Measurements from ENCODE around the gene SLC35G4.
"Not testable (repeated sequence)": the region's sequence is repeated elsewhere in the genome, so short reads cannot be mapped to it uniquely, and the experiment has no call there.

The SLC35G4 gene

DNA sequence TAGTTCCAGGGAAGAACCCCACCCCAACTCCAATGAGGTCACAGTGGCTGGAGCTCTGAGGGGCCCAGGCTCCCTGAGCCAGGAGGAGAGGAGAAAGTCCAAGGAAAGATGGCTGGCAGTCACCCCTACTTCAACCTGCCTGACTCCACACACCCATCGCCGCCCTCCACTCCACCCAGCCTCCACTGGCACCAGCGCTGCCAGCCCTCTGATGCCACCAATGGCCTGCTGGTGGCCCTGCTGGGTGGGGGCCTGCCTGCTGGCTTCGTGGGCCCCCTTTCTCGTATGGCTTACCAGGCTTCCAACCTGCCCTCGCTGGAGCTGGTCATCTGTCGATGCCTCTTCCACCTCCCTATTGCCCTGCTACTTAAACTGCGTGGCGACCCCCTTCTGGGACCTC is at the start of gene SLC35G4:
SLC35G4 (plus strand) TSS at position 109 of the 400 bp plus-strand sequence; CDS start at position 109, 0 bp downstream.
- intact Hi-C loops (cut with DNase I); DNase-seq: not testable (repeated sequence)

DNA sequence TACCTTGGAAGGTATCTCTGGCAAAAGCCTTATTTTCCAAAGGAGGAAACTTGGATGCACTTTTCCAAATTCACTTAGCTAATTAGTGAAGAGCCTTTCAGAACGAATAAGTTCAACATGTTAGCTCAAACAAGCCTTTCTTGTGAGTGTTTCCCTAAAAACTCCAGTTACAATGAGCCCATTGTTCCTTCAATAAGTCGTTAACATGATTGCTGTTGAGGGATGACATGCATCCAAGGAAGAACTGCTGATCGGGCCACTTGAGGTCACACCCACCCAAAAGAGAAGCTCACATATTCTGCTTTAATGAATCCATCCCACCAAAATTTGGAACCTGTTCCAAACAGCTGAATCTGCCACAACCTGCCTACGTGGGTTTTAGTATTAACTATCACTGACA is 48.1 kb upstream of the SLC35G4 start:
- intact Hi-C loops (cut with DNase I), result no loop called here
- no peak for DNase-seq

GRCh38 chr18:11565716-11566115 is 43.7 kb upstream of the SLC35G4 start:
- intact Hi-C loops (cut with DNase I), result no loop called here
- DNase-seq, result no peak

DNA sequence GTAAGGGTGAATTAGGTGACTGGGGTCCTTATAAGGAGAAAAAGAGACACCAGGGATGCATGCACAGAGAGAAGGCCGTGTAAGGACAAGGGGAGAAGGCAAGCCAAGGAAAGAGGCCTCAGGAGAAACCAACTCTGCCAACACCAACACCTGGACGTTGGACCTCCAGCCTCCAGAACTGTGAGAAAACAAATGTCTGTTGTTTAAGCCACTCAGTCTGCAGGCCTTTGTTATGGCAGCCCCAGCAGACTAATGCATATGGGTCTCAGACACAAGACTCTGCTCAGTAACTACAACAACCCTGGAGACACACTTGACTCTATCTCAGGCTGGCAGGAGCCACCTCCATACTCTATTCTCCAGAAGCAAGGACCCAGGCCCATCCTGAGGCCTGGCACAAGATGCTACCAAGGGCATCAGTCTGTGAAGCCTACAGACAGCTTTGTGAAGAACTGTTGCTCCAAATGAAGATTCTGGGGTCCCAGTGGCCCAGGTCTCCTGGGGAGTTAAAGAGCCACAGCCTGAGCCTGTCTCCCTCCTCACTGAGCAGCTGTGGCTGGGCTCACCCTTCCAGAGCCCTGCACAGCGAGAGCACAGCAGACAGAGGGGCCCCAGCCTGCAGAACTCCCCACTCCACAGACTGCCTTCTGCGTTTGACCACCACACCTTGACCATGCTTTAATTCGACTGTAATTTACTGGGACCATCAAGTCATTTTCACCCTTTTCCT is 43.0 kb upstream of the SLC35G4 start:
- intact Hi-C loops (cut with DNase I), result no loop called here
- DNase-seq, result no peak

GRCh38 chr18:11567396-11567795 is 42.0 kb upstream of the SLC35G4 start:
- intact Hi-C loops (cut with DNase I), result no loop called here
- DNase-seq, result no peak

DNA sequence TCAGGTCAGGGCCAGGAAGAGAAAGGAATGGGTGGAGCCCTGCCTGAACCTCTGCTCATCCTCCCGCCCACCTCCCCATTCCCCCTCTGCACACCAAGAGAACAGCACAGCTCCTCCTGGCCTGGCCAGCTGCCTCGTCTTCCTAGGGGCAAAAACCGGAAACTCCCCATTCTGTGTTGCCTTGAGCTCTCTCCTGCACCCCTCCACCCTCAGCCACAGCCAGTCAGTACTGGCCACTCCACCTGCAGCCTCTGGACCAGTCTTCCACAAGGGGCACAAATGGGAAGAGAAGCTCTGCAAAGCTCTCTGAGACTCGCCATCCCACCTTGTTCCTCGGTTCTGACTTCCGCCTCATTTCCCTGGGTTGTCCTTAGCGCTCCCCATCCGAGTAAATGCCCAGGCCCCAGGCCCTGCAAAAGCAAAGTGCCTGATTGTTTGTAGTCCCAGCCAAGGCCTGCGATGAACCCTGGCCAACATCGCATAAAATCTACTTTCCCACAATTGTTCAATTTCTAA is 39.3 kb upstream of the SLC35G4 start:
- intact Hi-C loops (cut with DNase I), result no loop called here
- no peak for DNase-seq

DNA sequence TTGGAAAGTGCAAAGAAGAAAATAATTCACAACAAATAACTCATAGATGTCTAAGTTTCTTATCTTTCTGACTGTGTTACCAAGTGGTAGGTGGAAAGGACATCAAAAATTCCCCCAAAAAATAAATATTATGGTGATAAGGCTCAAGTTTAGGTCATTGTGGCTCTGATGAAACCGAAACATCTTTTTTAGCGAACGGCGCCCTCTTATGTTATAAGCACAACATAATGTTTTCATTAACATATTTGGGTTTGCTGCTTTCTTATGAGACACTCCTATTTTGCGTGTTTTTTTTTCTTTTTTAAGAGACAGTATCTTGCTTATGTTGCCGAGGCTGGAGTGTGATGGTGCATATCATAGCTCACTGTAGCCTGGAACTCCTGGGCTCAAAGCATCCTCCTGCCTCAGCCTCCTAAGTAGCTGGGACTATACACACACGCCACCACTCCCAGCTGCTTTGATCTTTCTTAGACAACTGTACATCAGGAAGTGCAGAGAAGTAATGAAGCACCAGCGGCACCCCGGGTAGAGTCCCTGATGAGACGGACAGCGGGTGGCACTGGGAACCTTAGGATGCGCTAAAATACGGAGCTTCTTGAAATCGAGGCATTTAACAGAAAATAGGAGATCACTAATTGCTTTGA is 38.5 kb upstream of the SLC35G4 start:
- DNase-seq, result peak in 1 of 42 donors; percentile 22
- intact Hi-C loops (cut with DNase I), result no loop called here

DNA sequence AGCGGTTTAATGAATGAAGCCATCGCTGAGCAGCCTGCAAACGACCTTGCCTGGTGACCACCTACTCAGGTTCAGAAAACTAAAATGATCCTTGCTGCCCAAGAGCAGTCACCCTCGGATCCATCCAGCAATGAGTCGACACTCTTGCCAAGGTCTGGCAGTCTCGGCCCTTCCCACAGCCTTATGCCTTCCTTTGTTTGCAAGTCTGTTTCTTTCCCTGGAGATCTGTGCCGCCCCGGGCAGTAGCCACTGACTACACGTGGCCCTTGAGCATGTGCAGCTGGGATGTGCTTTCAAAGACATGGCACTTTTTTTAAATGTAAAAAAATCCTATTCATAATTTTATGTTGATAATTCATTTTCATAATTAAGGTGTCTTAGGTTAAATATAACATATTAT is 37.2 kb upstream of the SLC35G4 start:
- peak in 1 of 42 donors; percentile 38 for DNase-seq
- intact Hi-C loops (cut with DNase I), result no loop called here

GRCh38 chr18:11574545-11574944 is 34.9 kb upstream of the SLC35G4 start:
- intact Hi-C loops (cut with DNase I), result no loop called here

GRCh38 chr18:11577271-11578112 is 31.9 kb upstream of the SLC35G4 start:
- intact Hi-C loops (cut with DNase I), result no loop called here
- peak in 28 of 42 donors; percentile 7 to 84 (median 42) for DNase-seq

More at GRCh38 chr18:11574545-11574944, 34.9 kb upstream of the SLC35G4 start:
- DNase-seq, result no peak

DNA sequence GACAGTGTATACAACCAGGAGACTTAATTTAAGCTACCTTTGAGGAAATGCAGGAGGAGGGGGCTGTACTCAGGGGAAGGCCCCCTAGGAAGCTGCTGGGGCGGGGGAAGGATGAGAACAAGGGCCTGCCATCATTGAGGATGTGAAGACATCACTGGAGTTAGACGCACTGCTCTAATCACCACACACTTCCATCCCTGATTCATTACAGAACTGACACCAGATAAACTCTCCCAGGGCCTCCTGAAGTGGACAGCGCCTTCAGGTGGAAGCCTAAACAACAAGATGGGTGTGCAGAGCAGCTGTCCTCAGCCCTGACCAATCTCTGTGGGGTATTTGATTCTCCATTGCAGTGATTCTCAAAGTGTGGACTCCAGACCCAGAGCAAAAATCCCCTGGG is 30.6 kb upstream of the SLC35G4 start:
- intact Hi-C loops (cut with DNase I), result no loop called here
- DNase-seq, result no peak

DNA sequence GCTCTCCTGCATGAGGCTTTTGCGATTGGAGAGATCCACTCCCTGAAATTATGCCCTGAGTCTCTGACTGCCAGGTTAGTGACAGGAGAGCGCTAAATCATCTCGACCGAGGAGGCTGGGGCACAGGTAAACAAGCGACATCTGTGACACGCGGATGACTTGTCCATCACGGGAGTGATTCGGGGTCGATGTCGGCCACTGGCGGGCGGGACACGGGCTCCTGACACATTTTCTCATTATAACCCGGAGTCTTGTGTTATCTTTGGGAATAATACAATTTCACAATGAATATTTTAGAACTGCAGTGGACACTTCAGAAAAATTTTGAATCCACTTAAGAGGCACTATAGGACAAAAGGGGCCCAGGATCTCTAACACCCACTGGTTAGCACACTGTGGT is 29.5 kb upstream of the SLC35G4 start:
- intact Hi-C loops (cut with DNase I), result no loop called here
- DNase-seq, result no peak

GRCh38 chr18:11581286-11581685 is 28.1 kb upstream of the SLC35G4 start:
- intact Hi-C loops (cut with DNase I), result no loop called here
- DNase-seq, result no peak

DNA sequence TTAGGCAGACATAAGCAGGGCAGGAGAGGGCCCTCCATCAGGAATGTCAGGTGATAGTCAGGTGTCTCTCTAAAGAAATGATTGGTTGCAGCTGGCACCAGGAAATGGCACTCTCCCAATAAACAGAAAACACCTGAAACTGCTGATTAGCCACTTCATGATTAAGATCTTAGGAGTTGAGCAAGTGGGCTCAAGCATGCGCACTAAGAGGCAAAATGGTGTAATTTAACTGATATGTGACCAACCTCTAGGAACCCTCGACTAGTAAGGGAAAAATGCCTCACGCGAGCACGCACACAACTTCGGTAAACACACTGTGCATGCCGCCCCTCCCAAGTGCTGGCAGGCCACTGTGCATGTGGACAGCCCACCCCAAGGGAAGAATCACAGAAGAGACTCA is 23.8 kb upstream of the SLC35G4 start:
- DNase-seq, result no peak
- intact Hi-C loops (cut with DNase I), result no loop called here

DNA sequence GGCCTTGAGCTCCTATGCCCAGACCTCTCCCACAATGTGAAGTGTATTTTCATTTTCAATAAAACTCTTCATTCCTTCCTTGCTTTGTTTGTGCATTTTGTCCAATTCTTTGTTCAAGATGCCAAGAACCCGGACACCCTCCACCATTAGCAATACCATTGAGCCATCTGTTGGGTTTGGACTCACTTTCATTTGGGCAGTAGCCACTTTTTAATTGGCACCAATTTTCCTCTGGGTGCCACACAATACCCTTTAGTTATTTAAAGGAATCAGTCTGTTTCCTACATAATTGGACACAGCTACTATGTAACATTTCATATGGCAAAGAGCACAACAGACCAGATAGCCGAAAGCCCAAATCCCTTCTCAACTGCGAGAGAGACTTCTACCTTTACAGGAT is 22.5 kb upstream of the SLC35G4 start:
- intact Hi-C loops (cut with DNase I), result no loop called here
- DNase-seq, result no peak

GRCh38 chr18:11587432-11587831 is 22.0 kb upstream of the SLC35G4 start:
- intact Hi-C loops (cut with DNase I), result no loop called here
- no peak for DNase-seq

GRCh38 chr18:11587846-11588245 is 21.6 kb upstream of the SLC35G4 start:
- no peak for DNase-seq
- intact Hi-C loops (cut with DNase I), result no loop called here

DNA sequence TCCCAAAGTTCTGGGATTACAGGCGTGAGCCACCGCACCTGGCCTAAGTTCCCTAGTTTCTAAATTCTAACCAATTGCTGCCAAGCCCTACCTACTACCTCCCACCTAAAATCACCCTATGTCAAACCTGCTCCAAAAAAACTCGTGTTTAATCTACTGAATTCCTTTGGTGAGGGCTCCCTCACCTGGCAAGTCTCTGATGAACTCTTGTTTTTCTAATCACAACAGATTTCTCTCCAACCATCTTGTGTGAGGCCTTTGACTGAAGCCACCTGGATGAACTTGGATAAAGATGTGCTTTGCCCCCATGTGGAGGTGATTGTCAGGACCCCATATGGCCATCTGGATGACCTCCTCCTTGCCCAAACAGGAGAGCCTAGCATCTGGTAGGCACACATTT is 17.4 kb upstream of the SLC35G4 start:
- DNase-seq, result no peak
- intact Hi-C loops (cut with DNase I), result no loop called here

DNA sequence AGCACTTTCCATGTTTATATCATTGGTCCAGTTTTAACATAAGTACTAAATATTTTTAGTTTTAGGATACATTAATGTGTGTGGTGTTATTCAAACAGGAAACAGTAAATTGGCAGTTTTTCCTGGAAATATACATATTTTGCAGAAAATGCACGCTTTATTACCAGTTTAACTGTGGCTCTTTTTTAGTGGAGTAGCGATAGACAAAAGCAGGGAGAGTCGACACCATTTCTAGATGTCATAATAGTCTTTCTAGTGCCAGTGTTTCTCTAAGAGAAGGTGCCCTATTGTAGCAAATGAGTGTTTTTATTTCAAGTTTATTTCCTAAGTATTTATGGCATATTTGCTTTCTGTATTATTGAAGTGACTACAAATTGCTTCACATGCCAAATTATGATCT is 9.1 kb upstream of the SLC35G4 start:
- intact Hi-C loops (cut with DNase I), result no loop called here
- no peak for DNase-seq

- intact Hi-C loops (cut with DNase I), result no loop called here
- peak in 2 of 42 donors; percentile 20 to 51 for DNase-seq
These were observed 1.5 kb upstream of the SLC35G4 start for GRCh38 chr18:11607906-11608305.
